GM21381 (cell line): ENCODE data around the gene CEP72.
"Not testable (repeated sequence)": the region's sequence is repeated elsewhere in the genome, so short reads cannot be mapped to it uniquely, and the experiment has no call there.

ENCODE experiments used
- ATAC-seq: cut with Tn5 transposase; IDR thresholded peaks from one replicate; pipeline ENCODE4 v1.9.1; 2021; ENCODE audit warnings: mild to moderate bottlenecking, moderate library complexity; ENCODE audit not compliant: unreplicated experiment

Gene CEP72

GRCh38 chr5:696753-697702 lies 84.9 kb downstream of the CEP72 start:
- ATAC-seq = not testable (repeated sequence)
